NCI-H1048 (cell line): ENCODE measurements around the gene ITCH.

Experiments
- DNase-seq: peaks from one replicate; lab custom pipeline; 2025; lab: John Stamatoyannopoulos, UW

ITCH gene

GRCh38 chr20:34558320-34559218 is 195.5 kb downstream of the ITCH start, which contains the start of gene MAP1LC3A:
TSS of gene MAP1LC3A (plus strand) at chr20:34558718. CDS start at chr20:34558869, 151 bp downstream.
- DNase-seq: peak; percentile 29

DNA sequence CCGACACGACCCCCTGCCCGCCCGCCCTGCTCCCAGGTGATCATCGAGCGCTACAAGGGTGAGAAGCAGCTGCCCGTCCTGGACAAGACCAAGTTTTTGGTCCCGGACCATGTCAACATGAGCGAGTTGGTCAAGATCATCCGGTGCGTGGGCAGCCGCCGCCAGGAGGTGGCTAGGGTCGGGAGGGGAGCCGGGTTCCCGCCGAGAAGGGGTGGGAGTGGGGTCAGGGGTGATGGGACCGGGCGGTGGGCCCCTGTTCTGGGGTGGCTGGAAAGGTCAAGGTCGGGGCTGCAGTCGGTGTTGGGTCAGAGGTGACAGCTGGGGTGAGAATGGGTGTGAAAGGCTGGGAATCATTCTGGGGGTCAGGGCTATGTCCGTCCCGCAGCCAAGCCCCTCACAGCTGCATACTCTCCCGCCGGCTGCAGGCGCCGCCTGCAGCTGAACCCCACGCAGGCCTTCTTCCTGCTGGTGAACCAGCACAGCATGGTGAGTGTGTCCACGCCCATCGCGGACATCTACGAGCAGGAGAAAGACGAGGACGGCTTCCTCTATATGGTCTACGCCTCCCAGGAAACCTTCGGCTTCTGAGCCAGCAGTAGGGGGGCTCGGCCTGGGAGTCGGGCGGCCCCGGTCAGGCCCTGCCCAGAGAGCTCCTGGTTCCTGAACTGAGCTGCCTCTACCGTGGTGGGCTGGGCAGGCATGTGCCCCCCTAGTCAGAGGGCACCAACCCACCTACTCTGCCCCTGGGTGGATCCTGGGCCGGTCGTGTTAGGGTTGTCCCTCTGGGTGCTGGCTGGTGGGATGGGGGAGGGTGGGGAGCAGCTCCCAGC is 196.5 kb downstream of the ITCH start:
- no peak for DNase-seq

DNA sequence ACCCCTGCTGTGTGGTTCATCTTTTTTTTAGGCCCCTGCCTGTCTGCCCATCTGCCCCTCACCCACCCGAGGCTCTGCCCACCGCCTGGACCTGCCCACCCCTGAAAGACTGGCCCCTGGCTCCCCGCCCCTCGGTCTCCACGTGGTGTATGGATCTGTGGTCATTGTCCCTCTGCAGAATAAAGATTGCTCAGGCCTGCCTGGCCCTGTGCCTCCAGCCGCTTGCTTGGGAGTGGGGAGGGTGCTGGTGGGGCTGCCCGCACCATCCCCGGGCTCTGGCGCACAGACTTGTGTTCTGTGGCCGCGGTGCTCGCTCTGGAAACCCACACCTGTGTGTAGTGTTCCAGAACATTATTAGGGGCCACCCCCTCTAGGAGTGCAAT is 197.1 kb downstream of the ITCH start:
- no peak for DNase-seq

- DNase-seq: no peak
These were observed 197.5 kb downstream of the ITCH start for GRCh38 chr20:34560614-34561013.
